OCI-LY7 (cell line): ENCODE results near the gene EID3.

Experiments used
- EZH2phosphoT487 ChIP-seq: fragments of 200-600 bp; sonication (generic); IDR thresholded peaks from 2 replicates; pipeline ENCODE4 v1.6.1; 2018; ENCODE audit warnings: low read depth, borderline replicate concordance, mild to moderate bottlenecking, mixed run types, antibody characterized with exemption, low read length, moderate library complexity, mixed read lengths
- TF ChIP-seq, protein P1 (sequence below): fragments of 200-600 bp; sonication (generic); conservative IDR thresholded peaks from 2 replicates; pipeline ENCODE4 v1.5.1; 2014; ENCODE audit warnings: mild to moderate bottlenecking, antibody characterized with exemption, low read length, moderate library complexity, mixed read lengths

DNA sequence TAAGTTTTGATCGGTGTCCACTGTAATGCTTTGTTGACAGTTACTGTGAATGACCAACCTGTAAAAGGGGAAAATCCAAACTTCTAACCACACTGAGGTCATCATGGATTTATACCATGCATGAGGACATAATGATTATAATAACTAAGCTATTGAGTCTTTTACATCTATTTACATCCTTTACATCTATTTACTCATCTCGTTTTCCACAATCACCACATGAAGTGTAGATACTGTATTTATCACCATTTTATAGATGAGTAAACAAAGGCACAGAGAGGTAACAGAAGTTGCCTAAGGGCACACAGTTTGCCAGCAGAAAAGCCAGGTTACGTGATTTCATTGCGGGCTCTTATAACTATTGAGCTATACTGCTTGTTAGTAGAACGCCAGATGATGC is 27.9 kb upstream of the EID3 start:
- TF ChIP-seq, protein P1, sequence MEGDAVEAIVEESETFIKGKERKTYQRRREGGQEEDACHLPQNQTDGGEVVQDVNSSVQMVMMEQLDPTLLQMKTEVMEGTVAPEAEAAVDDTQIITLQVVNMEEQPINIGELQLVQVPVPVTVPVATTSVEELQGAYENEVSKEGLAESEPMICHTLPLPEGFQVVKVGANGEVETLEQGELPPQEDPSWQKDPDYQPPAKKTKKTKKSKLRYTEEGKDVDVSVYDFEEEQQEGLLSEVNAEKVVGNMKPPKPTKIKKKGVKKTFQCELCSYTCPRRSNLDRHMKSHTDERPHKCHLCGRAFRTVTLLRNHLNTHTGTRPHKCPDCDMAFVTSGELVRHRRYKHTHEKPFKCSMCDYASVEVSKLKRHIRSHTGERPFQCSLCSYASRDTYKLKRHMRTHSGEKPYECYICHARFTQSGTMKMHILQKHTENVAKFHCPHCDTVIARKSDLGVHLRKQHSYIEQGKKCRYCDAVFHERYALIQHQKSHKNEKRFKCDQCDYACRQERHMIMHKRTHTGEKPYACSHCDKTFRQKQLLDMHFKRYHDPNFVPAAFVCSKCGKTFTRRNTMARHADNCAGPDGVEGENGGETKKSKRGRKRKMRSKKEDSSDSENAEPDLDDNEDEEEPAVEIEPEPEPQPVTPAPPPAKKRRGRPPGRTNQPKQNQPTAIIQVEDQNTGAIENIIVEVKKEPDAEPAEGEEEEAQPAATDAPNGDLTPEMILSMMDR, result no peak
- TF ChIP-seq EZH2phosphoT487, result no peak
